ENCODE measurements around the gene MMP25. TPM values are rescaled to one million over a fixed set of nuclear protein-coding genes. Genes with fewer than 3 reads are reported as not detected.
A peak's percentile ranks its signal among the peaks of the same experiment; 100 is the strongest.
"Not testable (repeated sequence)": the region's sequence is repeated elsewhere in the genome, so short reads cannot be mapped to it uniquely, and the experiment has no call there.

The MMP25 gene
- total RNA-seq, 1 experiment from 2014 or later = 0.26 TPM

GRCh38 chr16:3065069-3065741 lies 18.8 kb downstream of the MMP25 start, which contains the start of gene IL32:
Gene IL32 (plus strand): TSS chr16:3065640. CDS start chr16:3065812, 172 bp downstream.
- DNase-seq (ENCODE audit: unreplicated experiment) = peak; percentile 67
- Mint-ChIP-seq H3K27ac (ENCODE audit: low read depth, unreplicated experiment) (peak within 1 kb of the TSS; percentile 93), H3K9me3 (ENCODE audit: unreplicated experiment) (no peaks in the 10 kb centered on the region), H3K36me3 (ENCODE audit: insufficient read depth, unreplicated experiment) (no peaks in the 10 kb centered on the region), H3K4me3 (ENCODE audit: unreplicated experiment) (peak within 1 kb of the TSS; percentile 64), H3K27me3 (ENCODE audit: insufficient read depth, unreplicated experiment) (no peaks in the 10 kb centered on the region), H3K4me1 (ENCODE audit: insufficient read depth, unreplicated experiment) (peaks cover 11% of the 10 kb centered on the region)
- ChIA-PET POLR2A (interaction anchor here (0.6 to 1.3 kb wide), 3 partner anchors 30 to 98 kb away, joined by 3 to 5 read pairs (median 3); partner anchors contain the start of gene ZNF213), CTCF (interaction anchor here (0.6 to 1.4 kb wide), 2 partner anchors 11 to 64 kb away, joined by 4 read pairs; no protein-coding TSS in a partner anchor)
- TF ChIP-seq CTCF (IDR thresholded peaks at IDR 0.05; ENCODE audit: unreplicated experiment) = no peak
- intact Hi-C loops (cut with micrococcal nuclease) = no loop called here
- BruUV-seq (replicated peaks) = TSS peak; percentile 49

- TF ChIP-seq CTCF (IDR thresholded peaks at IDR 0.05; ENCODE audit: unreplicated experiment) = no peak
- Mint-ChIP-seq H3K27ac (ENCODE audit: low read depth, unreplicated experiment) (peak overlapping the region; percentile 93), H3K36me3 (ENCODE audit: insufficient read depth, unreplicated experiment) (no peaks in the 10 kb centered on the region), H3K27me3 (ENCODE audit: insufficient read depth, unreplicated experiment) (no peaks in the 10 kb centered on the region), H3K4me3 (ENCODE audit: unreplicated experiment) (peak overlapping the region; percentile 64), H3K9me3 (ENCODE audit: unreplicated experiment) (no peaks in the 10 kb centered on the region), H3K4me1 (ENCODE audit: insufficient read depth, unreplicated experiment) (peaks cover 11% of the 10 kb centered on the region)
- no peak for DNase-seq (ENCODE audit: unreplicated experiment)
- ChIA-PET POLR2A (interaction anchor here (0.6 to 1.3 kb wide), 2 partner anchors 69 to 97 kb away, joined by 3 to 5 read pairs; partner anchors contain the start of gene ZNF213), CTCF (no interaction called here)
- no TSS peak for BruUV-seq (replicated peaks)
- intact Hi-C loops (cut with micrococcal nuclease) = no loop called here
Observed at GRCh38 chr16:3065742-3066439, 19.5 kb downstream of the MMP25 start.

- H3K9me3 Mint-ChIP-seq (ENCODE audit: unreplicated experiment) = no peaks in the 10 kb centered on the region
- peaks cover 11% of the 10 kb centered on the region for H3K4me1 Mint-ChIP-seq (ENCODE audit: insufficient read depth, unreplicated experiment)
- no peaks in the 10 kb centered on the region for H3K27me3 Mint-ChIP-seq (ENCODE audit: insufficient read depth, unreplicated experiment)
- POLR2A ChIA-PET = no interaction called here
- CTCF ChIA-PET = interaction anchor here (0.9 to 1.0 kb wide), 2 partner anchors 35 to 63 kb away, joined by 3 to 5 read pairs; no protein-coding TSS in a partner anchor
- no peak for DNase-seq (ENCODE audit: unreplicated experiment)
- TF ChIP-seq CTCF (IDR thresholded peaks at IDR 0.05; ENCODE audit: unreplicated experiment) = no peak
- no peak overlapping the region for H3K27ac Mint-ChIP-seq (ENCODE audit: low read depth, unreplicated experiment)
- no peak overlapping the region for H3K4me3 Mint-ChIP-seq (ENCODE audit: unreplicated experiment)
- H3K36me3 Mint-ChIP-seq (ENCODE audit: insufficient read depth, unreplicated experiment) = no peaks in the 10 kb centered on the region
- BruUV-seq (replicated peaks) = no TSS peak
- intact Hi-C loops (cut with micrococcal nuclease) = no loop called here
Observed at GRCh38 chr16:3066440-3066748, 20.0 kb downstream of the MMP25 start.

- CTCF ChIA-PET = interaction anchor here (1.3 kb wide), 1 partner anchor 10 kb away, joined by 4 read pairs; no protein-coding TSS in a partner anchor
- no peak overlapping the region for H3K4me3 Mint-ChIP-seq (ENCODE audit: unreplicated experiment)
- peaks cover 11% of the 10 kb centered on the region for H3K4me1 Mint-ChIP-seq (ENCODE audit: insufficient read depth, unreplicated experiment)
- H3K27me3 Mint-ChIP-seq (ENCODE audit: insufficient read depth, unreplicated experiment) = peaks cover 7% of the 10 kb centered on the region
- no peak for DNase-seq (ENCODE audit: unreplicated experiment)
- intact Hi-C loops (cut with micrococcal nuclease) = no loop called here
- POLR2A ChIA-PET = no interaction called here
- no peaks in the 10 kb centered on the region for H3K9me3 Mint-ChIP-seq (ENCODE audit: unreplicated experiment)
- no peaks in the 10 kb centered on the region for H3K36me3 Mint-ChIP-seq (ENCODE audit: insufficient read depth, unreplicated experiment)
- BruUV-seq (replicated peaks) = no TSS peak
- H3K27ac Mint-ChIP-seq (ENCODE audit: low read depth, unreplicated experiment) = no peak overlapping the region
- TF ChIP-seq CTCF (IDR thresholded peaks at IDR 0.05; ENCODE audit: unreplicated experiment) = no peak
Observed at GRCh38 chr16:3068487-3068886, 22.1 kb downstream of the MMP25 start.

- Mint-ChIP-seq H3K4me1 (ENCODE audit: insufficient read depth, unreplicated experiment) (peaks cover 11% of the 10 kb centered on the region), H3K27me3 (ENCODE audit: insufficient read depth, unreplicated experiment) (peaks cover 14% of the 10 kb centered on the region)
- DNase-seq (ENCODE audit: unreplicated experiment); H3K4me3 Mint-ChIP-seq (ENCODE audit: unreplicated experiment); BruUV-seq (replicated peaks); H3K27ac Mint-ChIP-seq (ENCODE audit: low read depth, unreplicated experiment); H3K36me3 Mint-ChIP-seq (ENCODE audit: insufficient read depth, unreplicated experiment); intact Hi-C loops (cut with micrococcal nuclease); H3K9me3 Mint-ChIP-seq (ENCODE audit: unreplicated experiment); POLR2A ChIA-PET: not testable (repeated sequence)
- CTCF ChIA-PET = interaction anchor here (1.3 kb wide), 1 partner anchor 11 kb away, joined by 4 read pairs; no protein-coding TSS in a partner anchor
Observed at GRCh38 chr16:3069146-3069545, 22.8 kb downstream of the MMP25 start.

Measured in MCF 10A (cell line).